ENCODE results near the gene INSRR. TPM values are rescaled to one million over a fixed set of nuclear protein-coding genes. Genes with fewer than 3 reads are reported as not detected.

The INSRR gene
- total and polyA plus RNA-seq, 9 of the 15 experiments (the other 6 are each of a cell fraction or from before 2014, with no cell fraction given), result 0.03 to 0.18 (median 0.06) TPM; not detected in 3

GRCh38 chr1:156860628-156861423 is 1.9 kb upstream of the INSRR start, which contains the start of gene NTRK1 (continued):
- TF ChIP-seq VEZF1 (CRISPR knock-in tag; IDR thresholded peaks at IDR 0.05) (peak; percentile 86), TRIM24 (IDR thresholded peaks at IDR 0.05) (no peak), PYGO2 (tag; IDR thresholded peaks at IDR 0.05) (no peak), TARDBP (IDR thresholded peaks at IDR 0.05) (no peak), NCOA1 (IDR thresholded peaks at IDR 0.05; ENCODE audit: low read depth) (no peak), TCF7L2 (IDR thresholded peaks at IDR 0.05; ENCODE audit: low read depth, low read length) (no peak), GTF2A2 (tag; IDR thresholded peaks at IDR 0.05) (no peak), BHLHE40 (IDR thresholded peaks at IDR 0.05; ENCODE audit: low read length) (peak; percentile 41; the same call in 1 of the 2 replicates), PURB (CRISPR knock-in tag; IDR thresholded peaks at IDR 0.05; ENCODE audit: low read depth) (no peak), U2AF1 (optimal IDR thresholded peaks at IDR 0.05; ENCODE audit: low read depth, low read length) (no peak), MYBL2 (IDR thresholded peaks at IDR 0.05; ENCODE audit: low read depth) (no peak), MYBL2 (CRISPR knock-in tag; IDR thresholded peaks at IDR 0.05; ENCODE audit: borderline replicate concordance) (no peak), CHD1 (IDR thresholded peaks at IDR 0.05; ENCODE audit: low read length) (peak; percentile 9), MAZ (CRISPR knock-in tag; conservative IDR thresholded peaks at IDR 0.05 in 1 of 2, IDR thresholded peaks at IDR 0.05 in 1 of 2) (peak in 1 of 2 experiments; percentile 9; a peak in 1 of 4 replicates), BDP1 (IDR thresholded peaks at IDR 0.05; ENCODE audit: insufficient read depth, insufficient read length) (no peak), ZNF589 (CRISPR knock-in tag; IDR thresholded peaks at IDR 0.05; ENCODE audit: low read depth) (0 out of 2 replicates have a peak, but pooled peaks have one; percentile 13), CEBPZ (IDR thresholded peaks at IDR 0.05; ENCODE audit: borderline replicate concordance, low read depth, low read length) (no peak), SAP30 (IDR thresholded peaks at IDR 0.05; ENCODE audit: borderline replicate concordance, insufficient read depth, low read depth, low read length, poor library complexity, severe bottlenecking) (peak; percentile 40)

Data from K562 (cell line).